GM21717 (cell line): Measurements from ENCODE around the gene AHCTF1.
A peak's percentile ranks its signal among the peaks of the same experiment; 100 is the strongest.
"Not testable (repeated sequence)": the region's sequence is repeated elsewhere in the genome, so short reads cannot be mapped to it uniquely, and the experiment has no call there.

Source experiments
- ATAC-seq: cut with Tn5 transposase; IDR thresholded peaks from one replicate; pipeline ENCODE4 v1.9.1; 2021; ENCODE audit warnings: mild to moderate bottlenecking, moderate library complexity; ENCODE audit not compliant: unreplicated experiment

The AHCTF1 gene

GRCh38 chr1:246923900-246924299 lies 7.8 kb downstream of the AHCTF1 start:
- no peak for ATAC-seq

GRCh38 chr1:246923482-246923881 lies 8.3 kb downstream of the AHCTF1 start:
- ATAC-seq: no peak

GRCh38 chr1:246921481-246921880 lies 10.3 kb downstream of the AHCTF1 start:
- no peak for ATAC-seq

GRCh38 chr1:246919902-246920301 lies 11.8 kb downstream of the AHCTF1 start:
- no peak for ATAC-seq

GRCh38 chr1:246916026-246916923 lies 15.5 kb downstream of the AHCTF1 start:
- ATAC-seq: not testable (repeated sequence)

- ATAC-seq: peak; percentile 59
Measured at GRCh38 chr1:246907472-246907871, 24.3 kb downstream of the AHCTF1 start.

- ATAC-seq: no peak
Measured at GRCh38 chr1:246906833-246907232, 24.9 kb downstream of the AHCTF1 start.

- ATAC-seq: no peak
Measured at GRCh38 chr1:246901874-246902273, 29.9 kb downstream of the AHCTF1 start.

GRCh38 chr1:246897302-246897701 lies 34.4 kb downstream of the AHCTF1 start:
- no peak for ATAC-seq

- peak; percentile 73 for ATAC-seq
Measured at GRCh38 chr1:246893191-246893939, 38.4 kb downstream of the AHCTF1 start.

- no peak for ATAC-seq
Measured at GRCh38 chr1:246891105-246891504, 40.6 kb downstream of the AHCTF1 start.

- ATAC-seq: no peak
Measured at GRCh38 chr1:246888522-246888921, 43.2 kb downstream of the AHCTF1 start.

- ATAC-seq: not testable (repeated sequence)
Measured at GRCh38 chr1:246885389-246885788, 46.4 kb downstream of the AHCTF1 start.

GRCh38 chr1:246878551-246878950 lies 53.2 kb downstream of the AHCTF1 start:
- ATAC-seq: no peak

- ATAC-seq: no peak
Measured at GRCh38 chr1:246876431-246876830, 55.3 kb downstream of the AHCTF1 start.

- ATAC-seq: peak; percentile 82
Measured at GRCh38 chr1:246875041-246876026, 56.4 kb downstream of the AHCTF1 start.

GRCh38 chr1:246865921-246866320 lies 65.8 kb downstream of the AHCTF1 start:
- no peak for ATAC-seq

- not testable (repeated sequence) for ATAC-seq
Measured at GRCh38 chr1:246863791-246864190, 68.0 kb downstream of the AHCTF1 start.

- ATAC-seq: no peak
Measured at GRCh38 chr1:246860401-246860800, 71.3 kb downstream of the AHCTF1 start.

- no peak for ATAC-seq
Measured at GRCh38 chr1:246856371-246856770, 75.4 kb downstream of the AHCTF1 start.

- ATAC-seq: not testable (repeated sequence)
Measured at GRCh38 chr1:246850640-246851039, 81.1 kb downstream of the AHCTF1 start.
